ENCODE data around the gene NDUFV1. TPM values are rescaled to one million over a fixed set of nuclear protein-coding genes. Genes with fewer than 3 reads are reported as not detected.
"Not testable (repeated sequence)": the region's sequence is repeated elsewhere in the genome, so short reads cannot be mapped to it uniquely, and the experiment has no call there.

Gene NDUFV1
- total RNA-seq, 6 experiments from 2014 or later: 151 to 214 (median 163) TPM

DNA sequence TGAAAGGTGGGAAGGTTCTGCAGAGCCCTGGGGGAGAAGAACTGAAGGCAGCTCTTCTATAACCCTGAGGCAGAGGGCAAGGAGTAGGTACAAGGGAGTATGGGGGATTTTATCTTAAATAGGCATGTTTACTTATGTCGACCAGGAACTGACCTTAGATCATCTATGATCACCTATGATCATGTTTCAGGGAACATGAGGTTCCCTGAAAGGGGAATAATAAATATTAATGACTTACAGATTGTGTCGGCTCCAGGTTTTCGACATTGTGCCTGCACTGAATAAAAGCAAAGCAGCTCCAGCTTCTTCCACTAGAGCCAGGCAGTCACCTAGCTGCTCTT lies 13.2 kb upstream of the NDUFV1 start:
- DNase-seq (no peak), ATAC-seq (no peak)
- intact Hi-C loops (cut with DNase I): no loop called here
- H3K4me3 ChIP-seq: no peak overlapping the region
- H3K27ac ChIP-seq: no peak overlapping the region
- no peaks in the 10 kb centered on the region for H3K36me3 ChIP-seq
- WGBS (ENCODE audit: insufficient coverage, low coverage, low lambda C conversion rate, missing lambda C conversion rate): 58% methylated on average over 3 of the region's 3 CpGs
- TF ChIP-seq CTCF (IDR thresholded peaks at IDR 0.05): no peak
- TF ChIP-seq POLR2A (IDR thresholded peaks at IDR 0.05): no peak
- H3K27me3 ChIP-seq: no peaks in the 10 kb centered on the region
- H3K4me1 ChIP-seq: no peaks in the 10 kb centered on the region
- no peaks in the 10 kb centered on the region for H3K9me3 ChIP-seq

- H3K4me3 ChIP-seq: no peak overlapping the region
- H3K36me3 ChIP-seq: no peaks in the 10 kb centered on the region
- no peak overlapping the region for H3K27ac ChIP-seq
- H3K27me3 ChIP-seq: no peaks in the 10 kb centered on the region
- intact Hi-C loops (cut with DNase I): no loop called here
- H3K9me3 ChIP-seq: no peaks in the 10 kb centered on the region
- H3K4me1 ChIP-seq: no peaks in the 10 kb centered on the region
- ATAC-seq (no peak), DNase-seq (no peak)
- TF ChIP-seq CTCF (IDR thresholded peaks at IDR 0.05) (no peak), POLR2A (IDR thresholded peaks at IDR 0.05) (no peak)
- 37% methylated on average over 2 of the region's 3 CpGs for WGBS (ENCODE audit: insufficient coverage, low coverage, low lambda C conversion rate, missing lambda C conversion rate)
These were observed 12.3 kb upstream of the NDUFV1 start for GRCh38 chr11:67594480-67594879.

DNA sequence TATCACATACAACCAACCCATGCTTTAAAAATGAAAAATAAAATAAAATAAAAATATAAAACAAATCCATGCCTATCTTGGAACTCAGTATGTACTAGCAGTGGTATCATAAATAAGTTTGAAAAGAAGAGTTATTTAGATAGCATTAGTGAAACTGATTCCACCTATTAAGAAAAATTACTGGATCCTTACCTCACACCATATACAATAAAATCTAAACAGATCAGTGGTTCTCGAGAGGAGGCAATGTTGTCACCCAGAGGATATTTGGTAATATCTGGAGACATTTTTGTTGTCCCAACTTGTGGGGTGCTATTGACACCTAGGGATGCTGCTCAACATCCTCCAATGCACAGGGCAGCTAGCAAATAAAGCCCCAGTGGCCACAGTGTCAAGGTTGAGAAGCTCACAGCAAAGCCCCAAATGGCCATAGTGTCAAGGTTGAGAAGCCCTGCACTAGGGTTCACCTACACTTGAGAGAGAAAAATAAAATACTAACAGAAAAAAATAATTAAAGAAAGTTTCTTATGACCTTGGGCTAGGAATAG lies 9.9 kb upstream of the NDUFV1 start:
- ATAC-seq: no peak

GRCh38 chr11:67597458-67597857 lies 9.3 kb upstream of the NDUFV1 start:
- H3K27ac ChIP-seq; H3K4me3 ChIP-seq; H3K4me1 ChIP-seq; H3K36me3 ChIP-seq; DNase-seq; ATAC-seq; H3K27me3 ChIP-seq; H3K9me3 ChIP-seq; intact Hi-C loops (cut with DNase I): not testable (repeated sequence)
- WGBS (ENCODE audit: insufficient coverage, low coverage, low lambda C conversion rate, missing lambda C conversion rate): no CpG with 5 or more reads among the region's 3 CpGs

More for the DNA sequence above, 9.9 kb upstream of the NDUFV1 start:
- DNase-seq: no peak
- 86% methylated on average over 1 of the region's 1 CpG for WGBS (ENCODE audit: insufficient coverage, low coverage, low lambda C conversion rate, missing lambda C conversion rate)
- TF ChIP-seq POLR2A (IDR thresholded peaks at IDR 0.05): no peak
- no peak for TF ChIP-seq CTCF (IDR thresholded peaks at IDR 0.05)
- no peak overlapping the region for H3K4me3 ChIP-seq
- H3K9me3 ChIP-seq: no peaks in the 10 kb centered on the region
- no peak overlapping the region for H3K27ac ChIP-seq
- H3K36me3 ChIP-seq: no peaks in the 10 kb centered on the region
- H3K4me1 ChIP-seq: no peaks in the 10 kb centered on the region
- no peaks in the 10 kb centered on the region for H3K27me3 ChIP-seq
- intact Hi-C loops (cut with DNase I): no loop called here

- H3K4me3 ChIP-seq; H3K36me3 ChIP-seq; ATAC-seq; intact Hi-C loops (cut with DNase I); H3K27me3 ChIP-seq; H3K27ac ChIP-seq; DNase-seq; H3K9me3 ChIP-seq; H3K4me1 ChIP-seq: not testable (repeated sequence)
- WGBS (ENCODE audit: insufficient coverage, low coverage, low lambda C conversion rate, missing lambda C conversion rate): 86% methylated on average over 4 of the region's 26 CpGs
These were observed 8.8 kb upstream of the NDUFV1 start for GRCh38 chr11:67597963-67598362.

DNA sequence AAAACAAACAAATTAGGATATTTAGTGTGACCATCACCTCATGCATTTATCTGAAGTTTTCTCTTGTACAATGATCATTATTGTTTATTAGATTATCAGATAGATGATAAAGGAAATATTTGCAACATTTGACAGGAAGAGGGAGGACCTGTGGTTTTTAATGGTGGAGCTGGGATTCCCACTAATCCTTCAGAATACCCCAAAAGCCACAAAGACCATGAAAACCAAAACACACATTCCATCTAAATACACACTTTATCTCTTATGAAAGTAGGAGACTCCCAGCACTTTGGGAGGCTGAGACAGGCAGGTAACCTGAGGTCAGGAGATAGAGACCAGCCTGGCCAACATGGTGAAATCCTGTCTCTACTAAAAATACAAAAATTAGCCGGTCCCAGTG lies 7.6 kb upstream of the NDUFV1 start:
- H3K4me3 ChIP-seq: no peak overlapping the region
- H3K36me3 ChIP-seq: no peaks in the 10 kb centered on the region
- TF ChIP-seq CTCF (IDR thresholded peaks at IDR 0.05) (no peak), POLR2A (IDR thresholded peaks at IDR 0.05) (no peak)
- intact Hi-C loops (cut with DNase I): no loop called here
- ATAC-seq (no peak), DNase-seq (no peak)
- no peaks in the 10 kb centered on the region for H3K9me3 ChIP-seq
- WGBS (ENCODE audit: insufficient coverage, low coverage, low lambda C conversion rate, missing lambda C conversion rate): 100% methylated on average over 1 of the region's 1 CpG
- no peak overlapping the region for H3K27ac ChIP-seq
- H3K27me3 ChIP-seq: no peaks in the 10 kb centered on the region
- no peaks in the 10 kb centered on the region for H3K4me1 ChIP-seq

Data from right lobe of liver (tissue), 6 donors.